Epithelial cell of proximal tubule (primary cell): Measurements from ENCODE around the gene B3GALT4. TPM values are rescaled to one million over a fixed set of nuclear protein-coding genes. Genes with fewer than 3 reads are reported as not detected.

Experiments
- DNase-seq: peaks from one replicate; pipeline ENCODE4 v3.0.0-alpha.2; 2011; ENCODE audit warnings: low read depth
- H3K4me3 ChIP-seq: 2 replicates; pipeline ENCODE4 v1.5.1; 2011; ENCODE audit warnings: low read depth, mild to moderate bottlenecking, low read length
- total RNA-seq: library from RNA; depleted of rRNA; stranded (reverse); fragments of >200 nt; gene quantifications from 2 replicates; pipeline ENCODE4 v1.2.3, GENCODE V29; 2015
- TF ChIP-seq, protein P1 (sequence below): conservative IDR thresholded peaks from 2 replicates; pipeline ENCODE4 v1.5.1; 2012; ENCODE audit warnings: low read depth, mild to moderate bottlenecking, low read length

The B3GALT4 gene
- total RNA-seq, 1 donor from 2014 or later = 7.0 TPM

DNA sequence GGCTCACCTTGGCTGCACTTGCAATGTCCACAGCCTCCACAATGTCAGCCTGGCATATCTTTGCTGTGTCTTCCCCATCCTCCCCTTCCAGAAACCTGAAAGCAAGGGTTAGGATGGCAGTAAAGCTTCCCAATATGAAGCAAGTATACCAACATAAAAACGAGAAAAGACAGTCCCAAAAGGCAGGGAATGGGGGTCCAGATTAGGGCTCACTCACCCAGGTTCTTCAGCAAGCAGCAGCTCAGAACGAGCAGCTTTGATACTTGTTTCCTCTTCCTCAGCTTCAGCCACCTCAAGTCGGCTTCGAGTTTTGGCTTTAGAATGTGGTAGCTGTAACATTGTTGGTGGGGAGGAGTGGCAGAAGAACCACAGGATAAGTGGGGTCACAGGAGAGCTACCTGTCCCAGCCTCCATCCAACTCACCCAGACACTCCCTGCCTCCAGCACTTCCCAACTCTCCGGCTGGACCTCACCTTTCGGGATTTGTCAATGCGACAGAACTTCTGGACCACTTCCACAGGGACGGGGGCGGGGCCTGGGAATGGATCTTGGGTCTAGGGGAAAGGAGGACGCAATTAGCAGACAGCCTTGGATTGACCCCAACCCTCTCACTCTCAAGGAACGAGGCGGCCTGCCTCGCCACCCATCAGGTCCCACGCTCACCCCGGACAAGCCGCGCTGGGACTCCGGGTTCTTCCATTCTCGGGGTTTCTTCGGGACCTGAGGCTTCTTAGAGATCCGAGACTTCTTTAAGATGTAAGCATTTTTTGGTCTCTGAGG lies 11.4 kb downstream of the B3GALT4 start:
- peak overlapping the region; percentile 81 for H3K4me3 ChIP-seq
- TF ChIP-seq, protein P1, sequence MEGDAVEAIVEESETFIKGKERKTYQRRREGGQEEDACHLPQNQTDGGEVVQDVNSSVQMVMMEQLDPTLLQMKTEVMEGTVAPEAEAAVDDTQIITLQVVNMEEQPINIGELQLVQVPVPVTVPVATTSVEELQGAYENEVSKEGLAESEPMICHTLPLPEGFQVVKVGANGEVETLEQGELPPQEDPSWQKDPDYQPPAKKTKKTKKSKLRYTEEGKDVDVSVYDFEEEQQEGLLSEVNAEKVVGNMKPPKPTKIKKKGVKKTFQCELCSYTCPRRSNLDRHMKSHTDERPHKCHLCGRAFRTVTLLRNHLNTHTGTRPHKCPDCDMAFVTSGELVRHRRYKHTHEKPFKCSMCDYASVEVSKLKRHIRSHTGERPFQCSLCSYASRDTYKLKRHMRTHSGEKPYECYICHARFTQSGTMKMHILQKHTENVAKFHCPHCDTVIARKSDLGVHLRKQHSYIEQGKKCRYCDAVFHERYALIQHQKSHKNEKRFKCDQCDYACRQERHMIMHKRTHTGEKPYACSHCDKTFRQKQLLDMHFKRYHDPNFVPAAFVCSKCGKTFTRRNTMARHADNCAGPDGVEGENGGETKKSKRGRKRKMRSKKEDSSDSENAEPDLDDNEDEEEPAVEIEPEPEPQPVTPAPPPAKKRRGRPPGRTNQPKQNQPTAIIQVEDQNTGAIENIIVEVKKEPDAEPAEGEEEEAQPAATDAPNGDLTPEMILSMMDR = no peak
- DNase-seq = no peak

DNA sequence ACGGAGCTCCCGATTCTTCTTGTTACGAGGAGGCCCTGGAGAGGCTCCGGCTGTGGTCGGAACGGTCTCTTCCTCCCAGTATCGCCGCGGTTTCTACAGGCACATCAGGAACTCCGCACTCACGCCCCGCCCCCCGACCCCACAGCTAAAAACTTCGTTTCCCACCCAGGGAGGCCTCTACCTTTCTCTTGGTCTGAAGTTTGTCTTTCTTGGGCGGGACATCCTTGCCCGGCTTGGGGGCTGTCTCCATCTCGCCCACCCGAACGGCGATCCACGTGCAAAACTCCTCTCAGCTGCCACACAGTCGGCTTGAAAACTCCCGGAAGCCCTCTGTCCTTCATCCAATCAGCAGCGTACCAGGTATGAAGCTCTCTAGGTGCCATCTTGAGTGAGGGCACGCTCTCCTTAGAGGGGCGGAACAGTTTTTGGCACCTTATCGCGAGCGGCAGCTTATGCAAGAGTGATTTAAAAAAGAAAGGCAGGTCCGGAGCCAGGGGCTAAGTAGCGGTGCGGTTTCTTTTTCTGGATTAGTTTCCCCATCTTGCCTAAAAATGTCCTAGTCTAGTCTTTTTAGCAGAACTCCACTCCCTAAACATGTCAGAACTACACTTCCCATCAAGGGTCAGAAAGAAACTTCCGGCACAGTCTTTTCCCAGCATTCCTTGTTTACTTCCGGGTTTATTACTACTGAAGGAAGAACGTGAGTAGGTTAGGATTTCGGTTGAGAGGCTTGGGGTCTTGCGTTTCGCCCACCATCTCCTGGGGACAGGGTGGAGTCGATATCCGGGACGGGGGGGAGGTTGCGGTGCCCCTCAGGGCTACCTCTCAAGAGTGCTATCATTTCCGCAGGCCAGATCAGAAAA lies 12.2 kb downstream of the B3GALT4 start, which contains the start of the genes PFDN6 and WDR46:
Gene PFDN6 (plus strand): TSS at position 681 of the 863 bp plus-strand sequence. CDS start 256 bp downstream, outside the sequence.
Gene WDR46 (minus strand): TSS at position 319 of the 863 bp plus-strand sequence. CDS start 69 bp downstream, at position 250.
- TF ChIP-seq, protein P1 = no peak
- DNase-seq = peak; percentile 79
- H3K4me3 ChIP-seq = peak within 1 kb of the TSS; percentile 81

DNA sequence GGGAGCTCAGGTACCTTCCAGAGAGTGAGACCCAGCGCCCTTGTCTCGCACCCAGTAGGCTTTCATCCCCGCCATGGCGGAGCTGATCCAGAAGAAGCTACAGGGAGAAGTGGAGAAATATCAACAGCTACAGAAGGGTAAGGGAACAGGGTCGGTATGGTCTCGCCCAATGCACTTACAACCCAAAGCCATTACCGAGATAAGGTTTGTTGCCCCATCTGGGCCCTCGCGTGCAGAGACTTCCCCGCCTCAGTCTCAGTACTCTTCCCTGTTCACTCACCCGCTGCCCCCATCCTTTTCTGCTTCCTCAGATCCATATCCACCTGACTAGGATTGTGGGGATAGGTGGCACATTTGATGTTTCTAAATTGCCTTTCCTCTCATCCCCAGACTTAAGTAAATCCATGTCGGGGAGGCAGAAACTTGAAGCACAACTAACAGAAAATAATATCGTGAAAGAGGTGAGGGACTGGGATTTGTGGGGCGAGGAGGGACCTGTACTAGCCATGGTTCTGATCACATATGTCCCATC lies 12.9 kb downstream of the B3GALT4 start:
- DNase-seq = no peak
- peak overlapping the region; percentile 81 for H3K4me3 ChIP-seq
- TF ChIP-seq, protein P1 = no peak

DNA sequence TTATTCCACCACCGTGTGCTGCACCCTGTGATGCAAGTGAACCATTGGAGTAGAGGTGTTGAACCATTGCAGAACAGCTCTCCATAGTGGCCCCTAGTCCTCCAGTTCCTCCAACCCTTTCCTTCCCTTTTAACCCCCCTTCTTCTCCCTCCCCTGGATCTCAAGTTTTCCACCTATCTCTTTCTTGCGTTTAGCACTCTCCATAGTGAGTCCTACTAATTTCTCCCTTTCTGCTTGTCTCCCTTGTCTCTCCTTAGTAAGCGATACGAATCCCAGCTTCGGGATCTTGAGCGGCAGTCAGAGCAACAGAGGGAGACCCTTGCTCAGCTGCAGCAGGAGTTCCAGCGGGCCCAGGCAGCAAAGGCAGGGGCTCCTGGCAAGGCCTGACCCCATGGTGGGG lies 13.5 kb downstream of the B3GALT4 start:
- DNase-seq = no peak
- TF ChIP-seq, protein P1 = no peak
- peak overlapping the region; percentile 81 for H3K4me3 ChIP-seq

DNA sequence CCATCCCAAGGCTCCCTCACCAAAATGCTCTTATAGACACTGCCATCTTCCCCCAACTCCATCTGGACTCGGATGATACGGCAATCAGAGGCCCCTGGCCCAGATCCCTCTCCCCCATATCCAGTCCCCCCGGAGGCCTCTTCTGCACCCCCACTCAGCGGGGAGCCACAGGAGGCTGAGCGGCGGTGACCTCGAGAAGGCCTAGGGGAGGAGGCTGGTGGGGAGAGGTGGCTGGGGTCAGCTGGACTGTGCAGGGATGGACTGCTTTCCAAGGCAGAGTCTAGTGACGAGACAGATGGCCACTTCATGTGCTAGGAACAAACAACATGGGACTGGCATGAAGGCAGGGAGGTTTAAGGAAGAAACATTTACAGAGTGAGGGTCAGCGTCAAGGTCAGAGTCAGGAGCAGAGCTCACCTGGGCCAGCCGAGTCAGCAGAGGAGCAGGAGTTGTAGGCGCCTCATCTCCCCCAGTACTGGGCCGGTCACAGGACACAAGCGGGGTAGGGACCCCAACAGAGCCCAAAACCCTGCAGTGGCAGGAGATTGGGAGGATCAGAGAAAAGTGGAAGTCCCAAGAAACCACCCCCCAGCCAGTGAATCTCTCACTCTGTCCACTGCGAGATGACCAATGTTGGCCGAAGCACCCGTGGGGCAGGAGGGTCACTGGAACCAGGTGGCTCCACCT lies 16.2 kb downstream of the B3GALT4 start:
- no peak for DNase-seq
- H3K4me3 ChIP-seq = no peak overlapping the region
- TF ChIP-seq, protein P1 = no peak

DNA sequence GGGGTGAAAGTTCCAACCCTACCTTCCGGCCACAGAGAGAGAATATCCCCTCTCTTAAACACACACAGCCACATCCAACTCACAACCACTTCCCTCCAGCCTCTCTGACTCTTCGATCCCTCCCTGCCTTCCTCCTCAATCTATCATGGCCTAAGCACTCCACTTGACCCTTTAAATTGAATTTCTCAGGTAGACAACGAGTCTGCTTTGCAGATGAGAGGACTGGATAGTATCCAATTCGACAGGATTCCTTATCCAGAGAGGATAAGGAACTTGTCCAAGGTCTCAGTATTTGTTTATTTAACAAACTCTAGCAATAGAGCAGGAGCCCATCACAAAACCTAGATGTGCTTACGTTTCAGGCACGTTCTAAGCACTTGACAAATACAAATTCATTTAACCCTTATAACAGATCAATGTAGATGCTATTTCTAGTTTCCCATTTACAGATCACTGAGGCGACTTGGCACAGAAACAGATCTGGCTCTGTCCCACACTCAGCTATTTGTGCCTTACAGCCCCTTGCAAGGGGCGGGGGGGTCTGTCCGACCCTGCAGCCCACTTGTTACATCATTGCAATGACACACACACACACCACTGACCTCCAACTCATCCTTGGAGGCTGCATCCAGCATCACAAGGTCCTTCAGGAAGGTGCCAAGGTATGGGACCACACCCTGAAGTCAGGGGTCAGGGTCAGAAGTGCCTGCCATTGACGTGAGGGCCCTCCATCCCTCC lies 17.3 kb downstream of the B3GALT4 start:
- no peak overlapping the region for H3K4me3 ChIP-seq
- no peak for DNase-seq
- TF ChIP-seq, protein P1 = no peak
